H1 (cell line): ENCODE measurements around the gene OR4D6. TPM values are rescaled to one million over a fixed set of nuclear protein-coding genes. Genes with fewer than 3 reads are reported as not detected.

Experiments
- ASH2L ChIP-seq: fragments of 200-600, 300-600 bp; sonication (generic); IDR thresholded peaks from one replicate; pipeline ENCODE4 v1.7.1; 2017; ENCODE audit warnings: low read length
- CBX8 ChIP-seq: fragments of 300-800, 300-1000 bp; sonication (generic); IDR thresholded peaks from 2 replicates; pipeline ENCODE4 v1.7.1; 2016; ENCODE audit warnings: low read depth, low read length, borderline replicate concordance
- E2F6 ChIP-seq: IDR thresholded peaks from 2 replicates; pipeline ENCODE4 v1.6.1; 2012; ENCODE audit warnings: inconsistent platforms
- HDAC6 ChIP-seq: IDR thresholded peaks from one replicate; pipeline ENCODE4 v1.7.1; 2012; ENCODE audit warnings: low read depth, mild to moderate bottlenecking, inconsistent platforms, low read length, moderate library complexity
- POLR2A ChIP-seq, 2 experiments: IDR thresholded peaks; 1 replicate in 1 of 2; 2 replicates in 1 of 2; pipeline ENCODE4 v1.6.1; 2011; ENCODE audit warnings: low read depth in 2 of 2, low read length in 2 of 2, mild to moderate bottlenecking in 2 of 2; ENCODE audit errors: control extremely low read depth in 1 of 2
- polyA plus RNA-seq, 7 experiments: library from polyadenylated mRNA; depleted of rRNA in 3 of 7; stranded (reverse) in 5 of 7; unstranded in 2 of 7; fragments of >200 nt in 5 of 7; fragments of 200-250 nt in 2 of 7; gene quantifications; 1 replicate in 5 of 7; 2 replicates in 1 of 7; 4 replicates in 1 of 7; pipeline versions ENCODE4 v1.2.1 to v1.2.3, GENCODE V29; 2011 to 2013; ENCODE audit warnings: missing spikeins in 2 of 7, mixed read lengths in 2 of 7
- total RNA-seq: library from RNA; stranded (reverse); fragmentation: NEBNext Ultra II Directional; extraction: Animal tissue kit (Norgen Biotek cat#: 25700); gene quantifications from 2 replicates; pipeline ENCODE4 v1.2.1, GENCODE V29; 2021
- TF ChIP-seq, protein P1 (sequence below): fragments of 300-600 bp; sonication (generic); IDR thresholded peaks from 2 replicates; pipeline ENCODE4 v1.7.1; 2012; ENCODE audit warnings: low read length, moderate library complexity, mild to moderate bottlenecking, inconsistent platforms; ENCODE audit not compliant: insufficient replicate concordance
- TF ChIP-seq, protein P2 (sequence below): IDR thresholded peaks from 2 replicates; pipeline ENCODE4 v1.6.1; 2011; ENCODE audit warnings: low read depth, mild to moderate bottlenecking, low read length; ENCODE audit not compliant: insufficient read depth
- TF ChIP-seq, protein P3 (sequence below): IDR thresholded peaks from 2 replicates; pipeline ENCODE4 v1.6.1; 2012; ENCODE audit warnings: inconsistent platforms

OR4D6 gene
- total and polyA plus RNA-seq, 2 of the 8 experiments (the other 6 are each of a cell fraction or from before 2014, with no cell fraction given), result not detected

- TF ChIP-seq, protein P1, sequence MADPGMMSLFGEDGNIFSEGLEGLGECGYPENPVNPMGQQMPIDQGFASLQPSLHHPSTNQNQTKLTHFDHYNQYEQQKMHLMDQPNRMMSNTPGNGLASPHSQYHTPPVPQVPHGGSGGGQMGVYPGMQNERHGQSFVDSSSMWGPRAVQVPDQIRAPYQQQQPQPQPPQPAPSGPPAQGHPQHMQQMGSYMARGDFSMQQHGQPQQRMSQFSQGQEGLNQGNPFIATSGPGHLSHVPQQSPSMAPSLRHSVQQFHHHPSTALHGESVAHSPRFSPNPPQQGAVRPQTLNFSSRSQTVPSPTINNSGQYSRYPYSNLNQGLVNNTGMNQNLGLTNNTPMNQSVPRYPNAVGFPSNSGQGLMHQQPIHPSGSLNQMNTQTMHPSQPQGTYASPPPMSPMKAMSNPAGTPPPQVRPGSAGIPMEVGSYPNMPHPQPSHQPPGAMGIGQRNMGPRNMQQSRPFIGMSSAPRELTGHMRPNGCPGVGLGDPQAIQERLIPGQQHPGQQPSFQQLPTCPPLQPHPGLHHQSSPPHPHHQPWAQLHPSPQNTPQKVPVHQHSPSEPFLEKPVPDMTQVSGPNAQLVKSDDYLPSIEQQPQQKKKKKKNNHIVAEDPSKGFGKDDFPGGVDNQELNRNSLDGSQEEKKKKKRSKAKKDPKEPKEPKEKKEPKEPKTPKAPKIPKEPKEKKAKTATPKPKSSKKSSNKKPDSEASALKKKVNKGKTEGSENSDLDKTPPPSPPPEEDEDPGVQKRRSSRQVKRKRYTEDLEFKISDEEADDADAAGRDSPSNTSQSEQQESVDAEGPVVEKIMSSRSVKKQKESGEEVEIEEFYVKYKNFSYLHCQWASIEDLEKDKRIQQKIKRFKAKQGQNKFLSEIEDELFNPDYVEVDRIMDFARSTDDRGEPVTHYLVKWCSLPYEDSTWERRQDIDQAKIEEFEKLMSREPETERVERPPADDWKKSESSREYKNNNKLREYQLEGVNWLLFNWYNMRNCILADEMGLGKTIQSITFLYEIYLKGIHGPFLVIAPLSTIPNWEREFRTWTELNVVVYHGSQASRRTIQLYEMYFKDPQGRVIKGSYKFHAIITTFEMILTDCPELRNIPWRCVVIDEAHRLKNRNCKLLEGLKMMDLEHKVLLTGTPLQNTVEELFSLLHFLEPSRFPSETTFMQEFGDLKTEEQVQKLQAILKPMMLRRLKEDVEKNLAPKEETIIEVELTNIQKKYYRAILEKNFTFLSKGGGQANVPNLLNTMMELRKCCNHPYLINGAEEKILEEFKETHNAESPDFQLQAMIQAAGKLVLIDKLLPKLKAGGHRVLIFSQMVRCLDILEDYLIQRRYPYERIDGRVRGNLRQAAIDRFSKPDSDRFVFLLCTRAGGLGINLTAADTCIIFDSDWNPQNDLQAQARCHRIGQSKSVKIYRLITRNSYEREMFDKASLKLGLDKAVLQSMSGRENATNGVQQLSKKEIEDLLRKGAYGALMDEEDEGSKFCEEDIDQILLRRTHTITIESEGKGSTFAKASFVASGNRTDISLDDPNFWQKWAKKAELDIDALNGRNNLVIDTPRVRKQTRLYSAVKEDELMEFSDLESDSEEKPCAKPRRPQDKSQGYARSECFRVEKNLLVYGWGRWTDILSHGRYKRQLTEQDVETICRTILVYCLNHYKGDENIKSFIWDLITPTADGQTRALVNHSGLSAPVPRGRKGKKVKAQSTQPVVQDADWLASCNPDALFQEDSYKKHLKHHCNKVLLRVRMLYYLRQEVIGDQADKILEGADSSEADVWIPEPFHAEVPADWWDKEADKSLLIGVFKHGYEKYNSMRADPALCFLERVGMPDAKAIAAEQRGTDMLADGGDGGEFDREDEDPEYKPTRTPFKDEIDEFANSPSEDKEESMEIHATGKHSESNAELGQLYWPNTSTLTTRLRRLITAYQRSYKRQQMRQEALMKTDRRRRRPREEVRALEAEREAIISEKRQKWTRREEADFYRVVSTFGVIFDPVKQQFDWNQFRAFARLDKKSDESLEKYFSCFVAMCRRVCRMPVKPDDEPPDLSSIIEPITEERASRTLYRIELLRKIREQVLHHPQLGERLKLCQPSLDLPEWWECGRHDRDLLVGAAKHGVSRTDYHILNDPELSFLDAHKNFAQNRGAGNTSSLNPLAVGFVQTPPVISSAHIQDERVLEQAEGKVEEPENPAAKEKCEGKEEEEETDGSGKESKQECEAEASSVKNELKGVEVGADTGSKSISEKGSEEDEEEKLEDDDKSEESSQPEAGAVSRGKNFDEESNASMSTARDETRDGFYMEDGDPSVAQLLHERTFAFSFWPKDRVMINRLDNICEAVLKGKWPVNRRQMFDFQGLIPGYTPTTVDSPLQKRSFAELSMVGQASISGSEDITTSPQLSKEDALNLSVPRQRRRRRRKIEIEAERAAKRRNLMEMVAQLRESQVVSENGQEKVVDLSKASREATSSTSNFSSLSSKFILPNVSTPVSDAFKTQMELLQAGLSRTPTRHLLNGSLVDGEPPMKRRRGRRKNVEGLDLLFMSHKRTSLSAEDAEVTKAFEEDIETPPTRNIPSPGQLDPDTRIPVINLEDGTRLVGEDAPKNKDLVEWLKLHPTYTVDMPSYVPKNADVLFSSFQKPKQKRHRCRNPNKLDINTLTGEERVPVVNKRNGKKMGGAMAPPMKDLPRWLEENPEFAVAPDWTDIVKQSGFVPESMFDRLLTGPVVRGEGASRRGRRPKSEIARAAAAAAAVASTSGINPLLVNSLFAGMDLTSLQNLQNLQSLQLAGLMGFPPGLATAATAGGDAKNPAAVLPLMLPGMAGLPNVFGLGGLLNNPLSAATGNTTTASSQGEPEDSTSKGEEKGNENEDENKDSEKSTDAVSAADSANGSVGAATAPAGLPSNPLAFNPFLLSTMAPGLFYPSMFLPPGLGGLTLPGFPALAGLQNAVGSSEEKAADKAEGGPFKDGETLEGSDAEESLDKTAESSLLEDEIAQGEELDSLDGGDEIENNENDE, result no peak
- TF ChIP-seq ASH2L, result no peak
- TF ChIP-seq POLR2A (IDR thresholded peaks at IDR 0.05; ENCODE audit: control extremely low read depth in 1 of 2, low read depth in 2 of 2, low read length in 2 of 2), result no peak
- no peak for TF ChIP-seq CBX8
- no peak for TF ChIP-seq HDAC6
- no peak for TF ChIP-seq E2F6
- TF ChIP-seq, protein P2, sequence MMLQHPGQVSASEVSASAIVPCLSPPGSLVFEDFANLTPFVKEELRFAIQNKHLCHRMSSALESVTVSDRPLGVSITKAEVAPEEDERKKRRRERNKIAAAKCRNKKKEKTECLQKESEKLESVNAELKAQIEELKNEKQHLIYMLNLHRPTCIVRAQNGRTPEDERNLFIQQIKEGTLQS, result no peak
- TF ChIP-seq, protein P3, sequence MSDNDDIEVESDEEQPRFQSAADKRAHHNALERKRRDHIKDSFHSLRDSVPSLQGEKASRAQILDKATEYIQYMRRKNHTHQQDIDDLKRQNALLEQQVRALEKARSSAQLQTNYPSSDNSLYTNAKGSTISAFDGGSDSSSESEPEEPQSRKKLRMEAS, result no peak
Measured at GRCh38 chr11:59456661-59457060, at the start of gene OR4D6 (continued).
